HG03439 (cell line): Measurements from ENCODE around the gene KRTAP5-5.
"Not testable (repeated sequence)": the region's sequence is repeated elsewhere in the genome, so short reads cannot be mapped to it uniquely, and the experiment has no call there.

Source experiments
- ATAC-seq: cut with Tn5 transposase; IDR thresholded peaks from one replicate; pipeline ENCODE4 v1.9.1; 2021; ENCODE audit warnings: mild to moderate bottlenecking, moderate library complexity; ENCODE audit not compliant: unreplicated experiment

The KRTAP5-5 gene

GRCh38 chr11:1641096-1641495, 11.5 kb downstream of the KRTAP5-5 start:
- no peak for ATAC-seq

GRCh38 chr11:1642288-1643145, 12.9 kb downstream of the KRTAP5-5 start:
- no peak for ATAC-seq

GRCh38 chr11:1643146-1643690, 13.6 kb downstream of the KRTAP5-5 start:
- ATAC-seq = no peak

GRCh38 chr11:1644601-1645356, 15.2 kb downstream of the KRTAP5-5 start:
- no peak for ATAC-seq

- no peak for ATAC-seq
These were observed 15.8 kb downstream of the KRTAP5-5 start for GRCh38 chr11:1645357-1645821.

GRCh38 chr11:1646540-1646939, 17.0 kb downstream of the KRTAP5-5 start:
- not testable (repeated sequence) for ATAC-seq

DNA sequence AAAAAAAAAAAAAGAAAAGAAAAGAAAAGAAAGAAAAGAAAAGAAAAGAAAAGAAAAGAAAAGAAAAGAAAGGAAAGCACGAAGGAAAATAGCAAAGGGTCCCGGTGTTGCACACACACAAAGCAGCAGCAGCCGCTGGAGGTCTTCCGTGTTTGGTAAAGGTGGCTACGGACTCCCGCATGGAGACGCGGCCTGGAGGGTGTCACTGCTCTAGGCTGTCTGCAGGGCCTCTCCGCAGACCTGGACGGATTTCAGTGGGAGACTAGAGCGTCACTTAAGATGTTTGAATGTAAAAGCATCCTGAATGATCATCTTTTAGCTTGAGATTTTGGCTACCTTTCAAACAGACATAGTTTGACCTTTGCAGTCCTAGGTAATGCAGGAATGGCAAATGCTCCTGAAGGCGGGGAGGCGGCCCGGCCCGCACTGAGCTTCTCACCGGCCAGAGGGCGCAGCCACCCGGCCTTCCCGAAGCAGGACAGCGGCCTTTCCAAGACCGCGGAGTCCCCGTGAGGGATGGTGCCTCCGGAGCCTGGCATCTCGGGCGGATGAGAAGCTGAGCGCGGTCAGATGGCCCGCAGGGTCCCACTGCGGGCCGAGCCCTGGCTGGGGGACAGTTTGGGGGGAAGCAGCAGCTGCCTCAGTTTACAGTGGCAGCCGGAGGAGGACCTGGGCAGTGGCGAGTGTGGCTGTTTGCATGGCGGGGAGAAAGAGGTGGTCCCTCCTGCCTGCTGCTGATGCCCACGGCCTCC, 18.5 kb downstream of the KRTAP5-5 start:
- ATAC-seq = no peak

GRCh38 chr11:1648653-1649420, 19.3 kb downstream of the KRTAP5-5 start:
- no peak for ATAC-seq

DNA sequence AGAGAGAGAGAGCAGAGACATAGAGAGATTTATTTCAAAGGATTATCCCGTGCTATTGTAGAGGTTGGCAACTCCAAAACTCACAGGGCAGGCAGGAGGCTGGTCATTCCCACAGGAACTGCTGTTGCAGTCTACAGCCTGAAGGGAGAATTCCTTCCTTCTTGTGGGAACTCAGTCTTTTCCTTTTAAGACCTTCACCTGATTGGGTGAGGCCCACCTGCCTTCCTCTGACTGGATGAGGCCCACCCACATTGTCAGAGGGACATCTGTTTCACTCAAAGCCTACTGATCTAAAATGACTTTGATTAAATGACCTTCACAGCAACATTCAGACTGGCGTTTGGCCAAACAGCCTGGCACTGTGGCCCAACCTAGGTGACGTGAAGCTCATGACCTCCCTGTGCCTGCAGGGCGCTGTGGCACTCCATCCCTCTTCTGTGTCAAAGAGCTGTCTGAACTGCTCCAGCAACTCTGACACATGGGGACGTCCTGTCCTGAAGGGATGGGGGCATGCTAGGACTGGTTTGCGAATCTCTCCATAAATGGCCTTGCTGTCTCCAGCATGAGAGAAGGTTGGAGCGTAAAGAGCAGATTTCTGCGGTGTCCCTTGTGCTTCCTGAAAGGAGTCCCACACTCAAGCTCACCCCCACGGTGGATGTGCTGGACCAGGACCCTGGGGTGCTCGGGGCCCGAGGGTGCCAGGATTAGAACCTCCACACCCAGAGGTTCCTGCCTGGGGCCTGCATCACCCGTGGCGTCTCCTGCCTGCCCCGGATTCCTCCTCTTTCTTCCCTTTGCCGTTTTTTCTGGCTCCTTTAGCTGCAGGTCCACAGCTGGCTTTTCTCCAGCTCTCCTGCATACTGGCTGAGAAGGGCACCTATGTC, 20.7 kb downstream of the KRTAP5-5 start:
- ATAC-seq = no peak

DNA sequence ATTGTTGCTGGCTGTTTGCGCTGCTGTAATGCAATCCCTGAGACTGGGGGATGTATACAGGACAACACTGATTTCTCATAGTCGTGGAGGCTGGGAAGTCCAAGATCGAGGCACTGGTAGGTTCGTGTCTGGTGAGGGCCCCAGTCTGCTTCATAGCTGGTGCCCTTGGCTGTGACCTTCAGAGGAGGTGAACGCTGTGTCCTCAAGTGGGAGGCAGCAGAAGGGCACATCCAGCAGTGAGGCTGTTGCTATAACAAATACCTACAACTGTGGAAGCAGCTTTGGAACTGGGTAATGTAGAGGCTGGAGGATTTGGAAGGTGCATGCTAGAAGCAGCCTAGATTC, 21.3 kb downstream of the KRTAP5-5 start:
- no peak for ATAC-seq

GRCh38 chr11:1651411-1651980, 21.9 kb downstream of the KRTAP5-5 start:
- ATAC-seq = no peak

GRCh38 chr11:1652026-1652425, 22.5 kb downstream of the KRTAP5-5 start:
- no peak for ATAC-seq

- ATAC-seq = no peak
These were observed 22.8 kb downstream of the KRTAP5-5 start for GRCh38 chr11:1652442-1652770.

- ATAC-seq = no peak
These were observed 23.4 kb downstream of the KRTAP5-5 start for GRCh38 chr11:1652771-1653540.

DNA sequence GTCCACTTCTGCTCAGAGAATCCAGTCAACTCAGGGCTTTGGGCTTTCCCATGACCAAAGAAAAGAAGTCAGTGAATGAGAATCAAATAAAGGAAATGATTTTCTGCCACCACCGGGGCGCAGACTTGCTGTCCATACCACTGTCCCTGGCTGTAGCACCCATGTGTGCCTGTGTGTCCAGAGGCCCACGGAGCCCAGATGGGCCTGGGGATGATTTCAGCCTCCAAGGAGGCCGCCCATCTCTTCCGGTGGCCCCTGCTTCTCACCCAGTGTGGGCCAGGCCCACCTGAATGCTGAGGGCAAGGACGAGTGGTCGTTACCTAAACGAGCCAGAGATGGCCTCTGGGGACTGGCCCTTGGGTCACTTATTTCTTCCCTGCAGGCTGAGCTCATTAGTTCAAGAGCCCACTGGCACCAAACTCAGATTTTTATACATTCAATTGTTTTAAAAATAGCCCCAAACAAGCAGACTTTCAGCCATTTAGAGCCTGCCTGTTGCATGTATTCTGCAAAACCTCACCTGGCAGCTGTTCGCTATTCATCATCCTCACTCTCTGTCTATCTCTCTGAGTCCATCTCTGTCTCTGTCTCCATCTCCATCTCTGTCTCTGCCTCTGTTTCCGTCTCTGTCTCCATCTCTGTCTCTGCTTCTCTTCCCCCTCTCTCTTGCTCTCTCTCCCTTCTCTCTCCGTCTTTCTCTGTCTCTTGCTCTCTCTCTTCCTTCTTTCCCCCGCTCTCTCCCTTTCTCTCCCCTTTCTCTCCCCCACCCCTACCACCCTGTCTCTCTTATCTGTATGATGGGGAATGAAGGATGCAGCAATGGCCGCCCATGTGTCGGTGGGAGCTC, 24.2 kb downstream of the KRTAP5-5 start:
- ATAC-seq = no peak

DNA sequence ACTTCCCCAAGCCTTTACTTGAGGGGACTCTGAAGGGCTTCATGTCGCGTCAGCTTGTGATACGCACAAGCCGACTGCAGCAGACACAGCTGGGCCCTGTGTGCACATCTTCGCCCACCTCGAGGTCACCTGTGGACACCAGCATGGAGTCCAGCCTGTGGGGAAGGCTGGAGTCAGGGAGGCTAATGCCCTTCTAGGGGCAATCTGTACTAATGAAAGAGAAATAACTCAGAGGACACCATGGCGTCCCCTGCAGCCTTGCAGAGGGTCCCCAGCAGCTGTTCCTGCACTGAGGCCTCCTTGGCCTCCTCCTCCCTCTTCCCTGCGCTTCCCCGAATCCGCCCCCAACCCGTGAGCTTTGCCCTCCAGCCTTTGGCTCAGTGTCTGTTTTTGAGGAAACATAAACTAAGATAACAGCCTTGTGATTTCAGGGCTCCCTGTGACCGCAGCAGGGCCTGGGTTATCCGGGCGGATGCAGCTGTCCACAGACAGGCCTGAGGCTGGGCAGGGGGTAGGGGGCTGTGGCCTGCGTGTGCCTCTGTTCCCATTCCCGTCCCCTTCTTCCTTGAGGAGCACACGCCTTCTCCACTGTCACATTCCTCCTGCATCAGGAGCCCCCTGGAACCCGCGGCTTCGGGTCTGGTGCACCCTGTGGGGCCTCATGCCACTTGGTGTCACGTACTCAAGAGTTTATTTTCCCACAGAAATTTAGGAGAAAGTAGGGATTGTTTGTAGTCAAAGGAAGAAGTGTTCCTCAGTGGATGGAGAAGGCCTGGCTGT, 25.0 kb downstream of the KRTAP5-5 start:
- ATAC-seq = no peak
